HCT116 (cell line): ENCODE results near the gene CXADR. TPM values are rescaled to one million over a fixed set of nuclear protein-coding genes. Genes with fewer than 3 reads are reported as not detected.

Experiments used
- ATAC-seq: fragments of 200-7000 bp; cut with Tn5 transposase; 2 replicates; pipeline ENCODE4 v1.9.1; 2020; ENCODE audit warnings: mild to moderate bottlenecking, moderate library complexity
- BruUV-seq: library from RNA; stranded (reverse); fragments of 400-500 nt; replicated peaks from 2 replicates; lab custom pipeline; 2021; lab: Mats Ljungman, UMichigan
- CTCF ChIA-PET: fragments of 300-600 bp; sonication (Branson Sonifier 250); formaldehyde crosslinking; loops from one replicate; lab custom pipeline; 2021; ENCODE audit warnings: antibody characterized with exemption; lab: Charles Lee
- POLR2A ChIA-PET: fragments of 300-600, 350-600 bp; sonication (Branson Sonifier 250); formaldehyde crosslinking; loops from one replicate; lab custom pipeline; 2021; ENCODE audit warnings: antibody characterized with exemption; lab: Charles Lee
- RAD21 ChIA-PET, 2 experiments: fragments of 300-600 bp; sonication (Branson Sonifier 250); formaldehyde crosslinking; loops; one replicate each; lab custom pipeline; 2023; ENCODE audit warnings: low total read pairs in 2 of 2; ENCODE audit not compliant: uncharacterized antibody in 2 of 2, unreplicated experiment in 2 of 2, low non-redundant PET in 1 of 2; lab: Charles Lee
- DNase-seq: peaks from one replicate; pipeline ENCODE4 v3.0.0-alpha.2; 2010; ENCODE audit warnings: low read depth, low spot score
- H2AFZ ChIP-seq: fragments of 200-600 bp; shearing (Covaris generic), sonication (generic); 2 replicates; pipeline ENCODE4 v1.6.1; 2017; ENCODE audit warnings: low read depth, mixed run types, mixed read lengths, antibody characterized with exemption, low read length; ENCODE audit not compliant: poor library complexity, severe bottlenecking
- H3K27ac ChIP-seq: 2 replicates; pipeline ENCODE4 v1.5.1; 2012; ENCODE audit warnings: low read depth, low read length
- H3K27me3 ChIP-seq: fragments of 200-600 bp; sonication (generic); 2 replicates; pipeline ENCODE4 v1.6.1; 2016; ENCODE audit warnings: mixed run types, low read length, mixed read lengths; ENCODE audit not compliant: insufficient read depth
- H3K36me3 ChIP-seq, 2 experiments: fragments of 200-500 bp in 1 of 2; fragments of 200-600 bp in 1 of 2; sonication (Bioruptor generic) in 1 of 2; sonication (generic) in 1 of 2; 2 replicates each; pipeline versions ENCODE4 v1.5.1 to v1.6.1; 2014 to 2016; ENCODE audit warnings: low read length in 2 of 2, inconsistent platforms in 1 of 2, mixed read lengths in 1 of 2, mixed run types in 1 of 2; ENCODE audit not compliant: insufficient read depth in 2 of 2, control insufficient read depth in 1 of 2
- H3K4me1 ChIP-seq, 2 experiments: fragments of 200-600 bp in 1 of 2; sonication (generic) in 1 of 2; 2 replicates each; pipeline versions ENCODE4 v1.5.1 to v1.6.1; 2012 to 2017; ENCODE audit warnings: low read length in 2 of 2, inconsistent platforms in 1 of 2, mild to moderate bottlenecking in 1 of 2, mixed read lengths in 1 of 2, mixed run types in 1 of 2, moderate library complexity in 1 of 2; ENCODE audit not compliant: insufficient read depth in 2 of 2, control insufficient read depth in 1 of 2
- H3K4me2 ChIP-seq: fragments of 200-600 bp; sonication (generic); 2 replicates; pipeline ENCODE4 v1.6.1; 2017; ENCODE audit warnings: mixed run types, low read length, mixed read lengths
- H3K4me3 ChIP-seq, 2 experiments: fragments of 200-600 bp in 1 of 2; sonication (generic) in 1 of 2; replicated peaks in 1 of 2; 2 replicates each; pipeline ENCODE4 v1.5.1; 2011 to 2016; ENCODE audit warnings: low read length in 2 of 2, control low read depth in 1 of 2, low read depth in 1 of 2, mild to moderate bottlenecking in 1 of 2, mixed read lengths in 1 of 2, mixed run types in 1 of 2
- H3K79me2 ChIP-seq: fragments of 200-600 bp; sonication (generic); 2 replicates; pipeline ENCODE4 v1.6.1; 2017; ENCODE audit warnings: mild to moderate bottlenecking, mixed run types, low read length, moderate library complexity, mixed read lengths; ENCODE audit not compliant: insufficient read depth
- H3K9ac ChIP-seq: fragments of 200-600 bp; sonication (generic); 2 replicates; pipeline ENCODE4 v1.6.1; 2016; ENCODE audit warnings: low read length, mixed read lengths
- H3K9me2 ChIP-seq: fragments of 200-600 bp; sonication (generic), shearing (Covaris generic); 2 replicates; pipeline ENCODE4 v1.6.1; 2017; ENCODE audit warnings: mixed run types, mild to moderate bottlenecking, moderate library complexity; ENCODE audit not compliant: insufficient read depth
- H3K9me3 ChIP-seq, 2 experiments: fragments of 200-500 bp in 1 of 2; fragments of 200-600 bp in 1 of 2; sonication (Bioruptor generic) in 1 of 2; sonication (generic) in 1 of 2; 2 replicates each; pipeline ENCODE4 v1.6.1; 2014 to 2017; ENCODE audit warnings: low read length in 2 of 2, mixed read lengths in 2 of 2, inconsistent platforms in 1 of 2, low read depth in 1 of 2, mild to moderate bottlenecking in 1 of 2, mixed run types in 1 of 2, moderate library complexity in 1 of 2; ENCODE audit not compliant: control insufficient read depth in 1 of 2, insufficient read depth in 1 of 2
- H4K20me1 ChIP-seq: fragments of 200-600 bp; sonication (generic), shearing (Covaris generic); 2 replicates; pipeline ENCODE4 v1.6.1; 2017; ENCODE audit warnings: mixed run types, mild to moderate bottlenecking, moderate library complexity; ENCODE audit not compliant: insufficient read depth
- CBX3 ChIP-seq: IDR thresholded peaks from 2 replicates; pipeline ENCODE4 v1.6.1; 2012; ENCODE audit warnings: low read depth
- EZH2 ChIP-seq: fragments of 200-600 bp; sonication (generic); IDR thresholded peaks from 2 replicates; pipeline ENCODE4 v1.6.1; 2017; ENCODE audit warnings: antibody characterized with exemption, mixed run types
- EZH2phosphoT487 ChIP-seq: fragments of 200-600 bp; IDR thresholded peaks from 2 replicates; pipeline ENCODE4 v1.6.1; 2018; ENCODE audit warnings: antibody characterized with exemption, borderline replicate concordance
- FOSL1 ChIP-seq: IDR thresholded peaks from 2 replicates; pipeline ENCODE4 v1.6.1; 2012; ENCODE audit warnings: low read depth
- POLR2AphosphoS5 ChIP-seq: IDR thresholded peaks from 2 replicates; pipeline ENCODE4 v1.6.1; 2011; ENCODE audit warnings: mild to moderate bottlenecking, low read depth, low read length, moderate library complexity
- SP1 ChIP-seq: IDR thresholded peaks from 2 replicates; pipeline ENCODE4 v1.6.1; 2012; ENCODE audit warnings: low read depth
- SRF ChIP-seq: IDR thresholded peaks from 2 replicates; pipeline ENCODE4 v1.6.1; 2012; ENCODE audit warnings: low read depth
- intact Hi-C: fragments of 100-400 bp; cut with micrococcal nuclease; formaldehyde crosslinking; loops from 2 replicates; pipeline ENCODE4 v1.10.0; 2022
- total RNA-seq: library from RNA; stranded (reverse); gene quantifications from one replicate; pipeline ENCODE4 v1.2.1, GENCODE V29; 2021; ENCODE audit not compliant: unreplicated experiment
- TF ChIP-seq, protein P1 (sequence below): IDR thresholded peaks from 2 replicates; pipeline ENCODE4 v1.6.1; 2012; ENCODE audit warnings: low read depth
- TF ChIP-seq, protein P2 (sequence below): IDR thresholded peaks from 2 replicates; pipeline ENCODE4 v1.6.1; 2011; ENCODE audit warnings: mild to moderate bottlenecking, low read length, moderate library complexity; ENCODE audit not compliant: insufficient replicate concordance; ENCODE audit errors: extremely low read depth

The CXADR gene
- total RNA-seq, 1 experiment from 2014 or later: 21.6 TPM

GRCh38 chr21:17577701-17578100, 64.9 kb downstream of the CXADR start:
- H3K27ac ChIP-seq: no peak overlapping the region
- H3K9ac ChIP-seq: no peak overlapping the region
- no peaks in the 10 kb centered on the region for H4K20me1 ChIP-seq
- H3K4me2 ChIP-seq: no peak overlapping the region
- H3K4me1 ChIP-seq: no peaks in the 10 kb centered on the region
- no peaks in the 10 kb centered on the region for H3K36me3 ChIP-seq
- no peaks in the 10 kb centered on the region for H3K9me2 ChIP-seq
- intact Hi-C loops: no loop called here
- no peaks in the 10 kb centered on the region for H3K79me2 ChIP-seq
- ChIA-PET POLR2A (interaction anchor here (0.6 kb wide), 1 partner anchor 1302 kb away, joined by 4 read pairs; no protein-coding TSS in a partner anchor), CTCF (no interaction called here), RAD21 (no interaction called here)
- ATAC-seq (no peak), DNase-seq (no peak)
- TF ChIP-seq FOSL1 (no peak), SRF (no peak), CBX3 (no peak), EZH2 (no peak), POLR2AphosphoS5 (no peak), EZH2phosphoT487 (no peak), SP1 (no peak)
- TF ChIP-seq, protein P1, sequence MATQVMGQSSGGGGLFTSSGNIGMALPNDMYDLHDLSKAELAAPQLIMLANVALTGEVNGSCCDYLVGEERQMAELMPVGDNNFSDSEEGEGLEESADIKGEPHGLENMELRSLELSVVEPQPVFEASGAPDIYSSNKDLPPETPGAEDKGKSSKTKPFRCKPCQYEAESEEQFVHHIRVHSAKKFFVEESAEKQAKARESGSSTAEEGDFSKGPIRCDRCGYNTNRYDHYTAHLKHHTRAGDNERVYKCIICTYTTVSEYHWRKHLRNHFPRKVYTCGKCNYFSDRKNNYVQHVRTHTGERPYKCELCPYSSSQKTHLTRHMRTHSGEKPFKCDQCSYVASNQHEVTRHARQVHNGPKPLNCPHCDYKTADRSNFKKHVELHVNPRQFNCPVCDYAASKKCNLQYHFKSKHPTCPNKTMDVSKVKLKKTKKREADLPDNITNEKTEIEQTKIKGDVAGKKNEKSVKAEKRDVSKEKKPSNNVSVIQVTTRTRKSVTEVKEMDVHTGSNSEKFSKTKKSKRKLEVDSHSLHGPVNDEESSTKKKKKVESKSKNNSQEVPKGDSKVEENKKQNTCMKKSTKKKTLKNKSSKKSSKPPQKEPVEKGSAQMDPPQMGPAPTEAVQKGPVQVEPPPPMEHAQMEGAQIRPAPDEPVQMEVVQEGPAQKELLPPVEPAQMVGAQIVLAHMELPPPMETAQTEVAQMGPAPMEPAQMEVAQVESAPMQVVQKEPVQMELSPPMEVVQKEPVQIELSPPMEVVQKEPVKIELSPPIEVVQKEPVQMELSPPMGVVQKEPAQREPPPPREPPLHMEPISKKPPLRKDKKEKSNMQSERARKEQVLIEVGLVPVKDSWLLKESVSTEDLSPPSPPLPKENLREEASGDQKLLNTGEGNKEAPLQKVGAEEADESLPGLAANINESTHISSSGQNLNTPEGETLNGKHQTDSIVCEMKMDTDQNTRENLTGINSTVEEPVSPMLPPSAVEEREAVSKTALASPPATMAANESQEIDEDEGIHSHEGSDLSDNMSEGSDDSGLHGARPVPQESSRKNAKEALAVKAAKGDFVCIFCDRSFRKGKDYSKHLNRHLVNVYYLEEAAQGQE: no peak
- TF ChIP-seq, protein P2, sequence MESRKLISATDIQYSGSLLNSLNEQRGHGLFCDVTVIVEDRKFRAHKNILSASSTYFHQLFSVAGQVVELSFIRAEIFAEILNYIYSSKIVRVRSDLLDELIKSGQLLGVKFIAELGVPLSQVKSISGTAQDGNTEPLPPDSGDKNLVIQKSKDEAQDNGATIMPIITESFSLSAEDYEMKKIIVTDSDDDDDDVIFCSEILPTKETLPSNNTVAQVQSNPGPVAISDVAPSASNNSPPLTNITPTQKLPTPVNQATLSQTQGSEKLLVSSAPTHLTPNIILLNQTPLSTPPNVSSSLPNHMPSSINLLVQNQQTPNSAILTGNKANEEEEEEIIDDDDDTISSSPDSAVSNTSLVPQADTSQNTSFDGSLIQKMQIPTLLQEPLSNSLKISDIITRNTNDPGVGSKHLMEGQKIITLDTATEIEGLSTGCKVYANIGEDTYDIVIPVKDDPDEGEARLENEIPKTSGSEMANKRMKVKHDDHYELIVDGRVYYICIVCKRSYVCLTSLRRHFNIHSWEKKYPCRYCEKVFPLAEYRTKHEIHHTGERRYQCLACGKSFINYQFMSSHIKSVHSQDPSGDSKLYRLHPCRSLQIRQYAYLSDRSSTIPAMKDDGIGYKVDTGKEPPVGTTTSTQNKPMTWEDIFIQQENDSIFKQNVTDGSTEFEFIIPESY: no peak
- no TSS peak for BruUV-seq
- no peak overlapping the region for H3K4me3 ChIP-seq
- H2AFZ ChIP-seq: no peak overlapping the region
- H3K9me3 ChIP-seq: no peaks in the 10 kb centered on the region
- no peaks in the 10 kb centered on the region for H3K27me3 ChIP-seq
